GM23338 (cell line): Measurements from ENCODE around the gene STRIP1. TPM values are rescaled to one million over a fixed set of nuclear protein-coding genes. Genes with fewer than 3 reads are reported as not detected.

Experiments
- ATAC-seq: fragments of 200-7000 bp; cut with Tn5 transposase; 3 replicates; pipeline ENCODE4 v1.9.1; 2020
- DNase-seq: peaks from one replicate; pipeline ENCODE4 v3.0.0-alpha.2; 2015; ENCODE audit warnings: low spot score
- H2AFZ ChIP-seq: fragments of 200-600 bp; sonication (generic); 2 replicates; pipeline ENCODE4 v1.8.0; 2016; ENCODE audit warnings: antibody characterized with exemption, mild to moderate bottlenecking, moderate library complexity
- H3F3A ChIP-seq: fragments of 200-600 bp; sonication (generic); replicated peaks from 2 replicates; pipeline ENCODE4 v1.8.0; 2017; ENCODE audit warnings: antibody characterized with exemption, mixed run types, low read depth
- H3K27ac ChIP-seq: fragments of 200-600 bp; sonication (generic); 2 replicates; pipeline ENCODE4 v1.6.1; 2016; ENCODE audit warnings: low read depth
- H3K27me3 ChIP-seq: fragments of 200-600 bp; sonication (generic); 2 replicates; pipeline ENCODE4 v1.8.0; 2016; ENCODE audit warnings: mild to moderate bottlenecking, mixed run types, moderate library complexity; ENCODE audit not compliant: insufficient read depth
- H3K36me3 ChIP-seq: fragments of 200-600 bp; sonication (generic); 2 replicates; pipeline ENCODE4 v1.8.0; 2016; ENCODE audit warnings: mild to moderate bottlenecking; ENCODE audit not compliant: insufficient read depth
- H3K4me1 ChIP-seq: fragments of 200-600 bp; sonication (generic); 2 replicates; pipeline ENCODE4 v1.8.0; 2016; ENCODE audit warnings: mild to moderate bottlenecking, moderate library complexity; ENCODE audit not compliant: insufficient read depth
- H3K4me2 ChIP-seq: fragments of 200-600 bp; sonication (generic); 2 replicates; pipeline ENCODE4 v1.7.1; 2017; ENCODE audit warnings: mixed run types
- H3K4me3 ChIP-seq: fragments of 200-600 bp; sonication (generic); 2 replicates; pipeline ENCODE4 v1.6.1; 2016; ENCODE audit warnings: mixed run types
- H3K79me2 ChIP-seq: fragments of 200-600 bp; sonication (generic); replicated peaks from 2 replicates; pipeline ENCODE4 v1.8.0; 2017; ENCODE audit warnings: mild to moderate bottlenecking; ENCODE audit not compliant: insufficient read depth
- H3K9me2 ChIP-seq: fragments of 200-600 bp; sonication (generic); 2 replicates; pipeline ENCODE4 v1.8.0; 2017; ENCODE audit not compliant: insufficient read depth
- H4K20me1 ChIP-seq: fragments of 200-600 bp; sonication (generic); replicated peaks from 2 replicates; pipeline ENCODE4 v1.8.0; 2017; ENCODE audit warnings: mild to moderate bottlenecking; ENCODE audit not compliant: insufficient read depth
- H3K27ac Mint-ChIP-seq: 2 replicates; pipeline ENCODE4 v1.8.0; 2020; ENCODE audit warnings: inconsistent platforms, mild to moderate bottlenecking, moderate library complexity, mixed read lengths
- H3K27me3 Mint-ChIP-seq: 3 replicates; pipeline ENCODE4 v1.8.0; 2022; ENCODE audit warnings: low read depth, mild to moderate bottlenecking, moderate library complexity, mixed read lengths, inconsistent platforms; ENCODE audit not compliant: insufficient read depth, poor library complexity
- H3K36me3 Mint-ChIP-seq: 3 replicates; pipeline ENCODE4 v1.8.0; 2021; ENCODE audit warnings: low read depth, mild to moderate bottlenecking, inconsistent platforms, moderate library complexity, mixed read lengths
- H3K4me1 Mint-ChIP-seq: 3 replicates; pipeline ENCODE4 v1.8.0; 2020; ENCODE audit warnings: mild to moderate bottlenecking, inconsistent platforms, mixed read lengths
- H3K4me3 Mint-ChIP-seq: 3 replicates; pipeline ENCODE4 v1.8.0; 2021; ENCODE audit warnings: moderate library complexity, mild to moderate bottlenecking, inconsistent platforms, mixed read lengths
- H3K9me3 Mint-ChIP-seq: 3 replicates; pipeline ENCODE4 v1.8.0; 2020; ENCODE audit warnings: moderate library complexity, mild to moderate bottlenecking, inconsistent platforms, mixed read lengths
- CREB1 ChIP-seq: fragments of 250-450 bp; sonication (Bioruptor Pico); IDR thresholded peaks from 2 replicates; pipeline ENCODE4 v1.5.0; 2020; ENCODE audit warnings: low read depth, mild to moderate bottlenecking, moderate library complexity
- CTCF ChIP-seq, 2 experiments: fragments of 200-600 bp in 1 of 2; sonication (generic) in 1 of 2; conservative IDR thresholded peaks; 2 replicates each; pipeline versions ENCODE4 v1.5.1 to v1.6.1; 2016 to 2017; ENCODE audit warnings: antibody characterized with exemption in 2 of 2, low read depth in 2 of 2, mild to moderate bottlenecking in 2 of 2, moderate library complexity in 1 of 2
- EZH2 ChIP-seq: fragments of 200-600 bp; sonication (generic); IDR thresholded peaks from one replicate; pipeline ENCODE4 v1.8.0; 2017; ENCODE audit warnings: antibody characterized with exemption, mild to moderate bottlenecking, low read depth; ENCODE audit not compliant: unreplicated experiment
- EZH2phosphoT487 ChIP-seq: fragments of 200-600 bp; sonication (generic); IDR thresholded peaks from one replicate; pipeline ENCODE4 v1.8.1; 2018; ENCODE audit warnings: antibody characterized with exemption; ENCODE audit not compliant: unreplicated experiment
- JUNB ChIP-seq: IDR thresholded peaks from one replicate; pipeline ENCODE4 v1.6.1; 2016; ENCODE audit warnings: antibody characterized with exemption; ENCODE audit not compliant: unreplicated experiment
- NANOG ChIP-seq: IDR thresholded peaks from 2 replicates; pipeline ENCODE4 v1.6.1; 2016; ENCODE audit warnings: antibody characterized with exemption, borderline replicate concordance
- POLR2AphosphoS5 ChIP-seq: IDR thresholded peaks from 2 replicates; pipeline ENCODE4 v1.6.1; 2016; ENCODE audit warnings: antibody characterized with exemption, low read depth
- STAT1 ChIP-seq: IDR thresholded peaks from one replicate; pipeline ENCODE4 v1.6.1; 2016; ENCODE audit warnings: antibody characterized with exemption; ENCODE audit not compliant: unreplicated experiment
- ZNF114 ChIP-seq: fragments of 250-450 bp; sonication (Bioruptor Pico); IDR thresholded peaks from 2 replicates; pipeline ENCODE4 v1.5.0; 2020; ENCODE audit warnings: mild to moderate bottlenecking, moderate library complexity
- ZNF331 ChIP-seq: fragments of 250-450 bp; sonication (Bioruptor Pico); IDR thresholded peaks from 2 replicates; pipeline ENCODE4 v1.5.0; 2020; ENCODE audit warnings: low read depth, mild to moderate bottlenecking, moderate library complexity
- ZNF462 ChIP-seq: fragments of 250-450 bp; sonication (Bioruptor Pico); IDR thresholded peaks from 2 replicates; pipeline ENCODE4 v1.5.0; 2020; ENCODE audit warnings: mild to moderate bottlenecking, moderate library complexity
- polyA plus RNA-seq: library from polyadenylated mRNA; unstranded; fragments of >200 nt; fragmentation: Nextera tagmentation; extraction: Ambion mirVana; gene quantifications from 2 replicates; pipeline ENCODE4 v1.2.1, GENCODE V29; 2016
- total RNA-seq: library from RNA; depleted of rRNA; stranded (reverse); fragments of >200 nt; shearing (Covaris generic); gene quantifications from 2 replicates; pipeline ENCODE4 v1.2.3, GENCODE V29; 2014
- TF ChIP-seq, protein P1 (sequence below): IDR thresholded peaks from one replicate; pipeline ENCODE4 v1.6.1; 2018; ENCODE audit warnings: antibody characterized with exemption; ENCODE audit not compliant: unreplicated experiment
- TF ChIP-seq, protein P2 (sequence below): IDR thresholded peaks from 2 replicates; pipeline ENCODE4 v1.6.1; 2016; ENCODE audit warnings: antibody characterized with exemption

Gene STRIP1
- total and polyA plus RNA-seq, 2 experiments from 2014 or later = 17.2 to 50.6 TPM

DNA sequence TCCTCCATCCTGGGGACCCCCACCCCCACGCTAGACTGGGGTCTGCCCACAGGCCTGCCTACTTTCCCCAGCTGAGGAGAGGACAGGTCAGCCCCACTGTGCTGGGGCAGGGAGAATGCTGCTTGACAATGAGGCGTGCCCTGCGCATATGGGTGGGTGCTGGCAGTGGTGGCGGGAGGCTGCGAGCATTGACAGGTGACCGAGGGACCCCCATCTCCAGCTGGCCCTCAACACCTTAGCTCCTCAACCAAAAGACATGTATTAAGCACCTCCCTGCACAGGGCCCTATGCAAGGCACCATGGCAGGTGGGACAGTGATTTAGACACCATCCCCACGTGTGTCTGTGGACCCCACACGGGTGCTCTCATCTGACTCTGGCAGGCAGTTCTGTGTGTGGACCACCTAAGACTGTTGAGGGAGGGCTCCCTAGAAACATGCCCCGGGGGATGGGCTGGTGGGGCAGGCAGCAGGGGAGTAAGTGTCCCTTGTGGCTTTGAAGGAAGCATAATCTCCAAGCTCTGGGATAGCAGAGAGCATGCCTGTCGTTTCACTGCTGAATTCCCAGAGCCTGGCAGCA is 54.4 kb downstream of the STRIP1 start:
- no peaks in the 10 kb centered on the region for H3K79me2 ChIP-seq
- H3K27ac ChIP-seq = no peak overlapping the region
- peaks cover 10% of the 10 kb centered on the region for H3K4me1 ChIP-seq
- H3K9me3 Mint-ChIP-seq = no peaks in the 10 kb centered on the region
- H3K27me3 Mint-ChIP-seq = peaks cover 44% of the 10 kb centered on the region
- H3K36me3 Mint-ChIP-seq = no peaks in the 10 kb centered on the region; the same call in 2 of the 3 replicates
- H3K27me3 ChIP-seq = peaks cover 42% of the 10 kb centered on the region
- ATAC-seq = no peak
- H2AFZ ChIP-seq = no peak overlapping the region
- H3K4me3 Mint-ChIP-seq = no peak overlapping the region
- peaks cover 22% of the 10 kb centered on the region for H3K4me1 Mint-ChIP-seq
- no peaks in the 10 kb centered on the region for H3K9me2 ChIP-seq
- no peak overlapping the region for H3K4me2 ChIP-seq
- TF ChIP-seq NANOG = no peak
- TF ChIP-seq CREB1 (CRISPR knock-in tag) = no peak
- no peak for TF ChIP-seq ZNF114 (CRISPR knock-in tag)
- no peak for TF ChIP-seq EZH2
- no peak for TF ChIP-seq EZH2phosphoT487
- TF ChIP-seq POLR2AphosphoS5 = no peak
- no peak for TF ChIP-seq ZNF462 (CRISPR knock-in tag)
- TF ChIP-seq, protein P1, sequence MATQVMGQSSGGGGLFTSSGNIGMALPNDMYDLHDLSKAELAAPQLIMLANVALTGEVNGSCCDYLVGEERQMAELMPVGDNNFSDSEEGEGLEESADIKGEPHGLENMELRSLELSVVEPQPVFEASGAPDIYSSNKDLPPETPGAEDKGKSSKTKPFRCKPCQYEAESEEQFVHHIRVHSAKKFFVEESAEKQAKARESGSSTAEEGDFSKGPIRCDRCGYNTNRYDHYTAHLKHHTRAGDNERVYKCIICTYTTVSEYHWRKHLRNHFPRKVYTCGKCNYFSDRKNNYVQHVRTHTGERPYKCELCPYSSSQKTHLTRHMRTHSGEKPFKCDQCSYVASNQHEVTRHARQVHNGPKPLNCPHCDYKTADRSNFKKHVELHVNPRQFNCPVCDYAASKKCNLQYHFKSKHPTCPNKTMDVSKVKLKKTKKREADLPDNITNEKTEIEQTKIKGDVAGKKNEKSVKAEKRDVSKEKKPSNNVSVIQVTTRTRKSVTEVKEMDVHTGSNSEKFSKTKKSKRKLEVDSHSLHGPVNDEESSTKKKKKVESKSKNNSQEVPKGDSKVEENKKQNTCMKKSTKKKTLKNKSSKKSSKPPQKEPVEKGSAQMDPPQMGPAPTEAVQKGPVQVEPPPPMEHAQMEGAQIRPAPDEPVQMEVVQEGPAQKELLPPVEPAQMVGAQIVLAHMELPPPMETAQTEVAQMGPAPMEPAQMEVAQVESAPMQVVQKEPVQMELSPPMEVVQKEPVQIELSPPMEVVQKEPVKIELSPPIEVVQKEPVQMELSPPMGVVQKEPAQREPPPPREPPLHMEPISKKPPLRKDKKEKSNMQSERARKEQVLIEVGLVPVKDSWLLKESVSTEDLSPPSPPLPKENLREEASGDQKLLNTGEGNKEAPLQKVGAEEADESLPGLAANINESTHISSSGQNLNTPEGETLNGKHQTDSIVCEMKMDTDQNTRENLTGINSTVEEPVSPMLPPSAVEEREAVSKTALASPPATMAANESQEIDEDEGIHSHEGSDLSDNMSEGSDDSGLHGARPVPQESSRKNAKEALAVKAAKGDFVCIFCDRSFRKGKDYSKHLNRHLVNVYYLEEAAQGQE = no peak
- TF ChIP-seq ZNF331 (CRISPR knock-in tag) = no peak
- no peak for TF ChIP-seq JUNB
- TF ChIP-seq, protein P2, sequence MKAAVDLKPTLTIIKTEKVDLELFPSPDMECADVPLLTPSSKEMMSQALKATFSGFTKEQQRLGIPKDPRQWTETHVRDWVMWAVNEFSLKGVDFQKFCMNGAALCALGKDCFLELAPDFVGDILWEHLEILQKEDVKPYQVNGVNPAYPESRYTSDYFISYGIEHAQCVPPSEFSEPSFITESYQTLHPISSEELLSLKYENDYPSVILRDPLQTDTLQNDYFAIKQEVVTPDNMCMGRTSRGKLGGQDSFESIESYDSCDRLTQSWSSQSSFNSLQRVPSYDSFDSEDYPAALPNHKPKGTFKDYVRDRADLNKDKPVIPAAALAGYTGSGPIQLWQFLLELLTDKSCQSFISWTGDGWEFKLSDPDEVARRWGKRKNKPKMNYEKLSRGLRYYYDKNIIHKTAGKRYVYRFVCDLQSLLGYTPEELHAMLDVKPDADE = no peak
- TF ChIP-seq CTCF (conservative IDR thresholded peaks at IDR 0.05; ENCODE audit: low read depth in 2 of 2) = no peak
- no peak for TF ChIP-seq STAT1
- H3K4me3 ChIP-seq = no peak overlapping the region
- no peaks in the 10 kb centered on the region for H3F3A ChIP-seq
- no peak overlapping the region for H3K27ac Mint-ChIP-seq
- peaks cover 7% of the 10 kb centered on the region; the same call in 1 of the 2 replicates for H4K20me1 ChIP-seq
- no peaks in the 10 kb centered on the region for H3K36me3 ChIP-seq
- DNase-seq = no peak
